H1 (cell line): ENCODE data around the gene MEX3C. TPM values are rescaled to one million over a fixed set of nuclear protein-coding genes. Genes with fewer than 3 reads are reported as not detected.
A peak's percentile ranks its signal among the peaks of the same experiment; 100 is the strongest.

Experiments used
- CTCF ChIA-PET: fragments of 300-600 bp; sonication (Branson Sonifier 250); formaldehyde crosslinking; loops from one replicate; lab custom pipeline; 2021; ENCODE audit not compliant: partially characterized antibody; lab: Charles Lee
- POLR2A ChIA-PET: fragments of 300-600 bp; sonication (Branson Sonifier 250); formaldehyde crosslinking; loops from one replicate; lab custom pipeline; 2021; ENCODE audit warnings: inconsistent platforms; ENCODE audit not compliant: partially characterized antibody; lab: Charles Lee
- DNase-seq, 2 experiments: peaks; one replicate each; pipeline versions ENCODE4 v3.0.0 to v3.0.0-alpha.2; 2010 to 2022; ENCODE audit warnings: low spot score in 2 of 2, low read depth in 1 of 2, mixed read lengths in 1 of 2
- FAIRE-seq: peaks from 2 replicates; lab custom pipeline; 2011; peaks lifted over from hg19 to GRCh38; lab: Jason Lieb, UNC
- H2AFZ ChIP-seq: 2 replicates; pipeline ENCODE4 v1.8.1; 2012; ENCODE audit warnings: low read length, inconsistent platforms
- H2AK5ac ChIP-seq: 2 replicates; pipeline ENCODE4 v1.6.1; 2013; ENCODE audit warnings: low read depth, low read length
- H2BK120ac ChIP-seq: replicated peaks from 2 replicates; pipeline ENCODE3; 2013; ENCODE audit warnings: low read depth, low read length, inconsistent platforms
- H2BK12ac ChIP-seq: 2 replicates; pipeline ENCODE4 v1.6.1; 2013; ENCODE audit warnings: low read depth, low read length
- H2BK15ac ChIP-seq: 2 replicates; pipeline ENCODE4 v1.6.1; 2013; ENCODE audit warnings: low read length
- H2BK20ac ChIP-seq: 2 replicates; pipeline ENCODE4 v1.6.1; 2013; ENCODE audit warnings: low read length
- H2BK5ac ChIP-seq: 2 replicates; pipeline ENCODE4 v1.6.1; 2013; ENCODE audit warnings: low read depth, low read length
- H3K14ac ChIP-seq: 2 replicates; pipeline ENCODE4 v1.6.1; 2013; ENCODE audit warnings: inconsistent platforms; ENCODE audit not compliant: insufficient read length
- H3K18ac ChIP-seq: 2 replicates; pipeline ENCODE4 v1.6.1; 2013; ENCODE audit warnings: low read length; ENCODE audit errors: extremely low read depth
- H3K23ac ChIP-seq: 2 replicates; pipeline ENCODE4 v1.6.1; 2013; ENCODE audit warnings: inconsistent platforms; ENCODE audit not compliant: insufficient read length
- H3K23me2 ChIP-seq: 2 replicates; pipeline ENCODE4 v1.6.1; 2013; ENCODE audit warnings: low read depth, low read length
- H3K27ac ChIP-seq: 2 replicates; pipeline ENCODE4 v1.6.1; 2011; ENCODE audit warnings: low read depth, low read length, inconsistent platforms
- H3K27me3 ChIP-seq, 4 experiments: replicated peaks in 1 of 4; 1 replicate in 1 of 4; 2 replicates in 3 of 4; pipeline versions ENCODE4 v1.6.1 to v1.8.1; 2011 to 2013; ENCODE audit warnings: low read length in 3 of 4, mild to moderate bottlenecking in 3 of 4, inconsistent platforms in 2 of 4, mixed read lengths in 2 of 4, moderate library complexity in 1 of 4; ENCODE audit not compliant: control insufficient read depth in 3 of 4, insufficient read depth in 3 of 4; ENCODE audit errors: extremely low read depth in 1 of 4
- H3K36me3 ChIP-seq, 4 experiments: 2 replicates each; pipeline versions ENCODE4 v1.6.1 to v1.8.1; 2011 to 2013; ENCODE audit warnings: mild to moderate bottlenecking in 4 of 4, low read length in 3 of 4, moderate library complexity in 2 of 4, control low read depth in 1 of 4, inconsistent platforms in 1 of 4; ENCODE audit not compliant: insufficient read depth in 4 of 4, control insufficient read depth in 2 of 4
- H3K4ac ChIP-seq: replicated peaks from 2 replicates; pipeline ENCODE3; 2013; ENCODE audit warnings: low read length, low read depth, mixed read lengths, inconsistent platforms; ENCODE audit not compliant: insufficient read length
- H3K4me1 ChIP-seq, 4 experiments: replicated peaks in 1 of 4; 1 replicate in 1 of 4; 2 replicates in 3 of 4; pipeline versions ENCODE4 v1.6.1 to v1.8.1; 2011 to 2013; ENCODE audit warnings: low read length in 3 of 4, inconsistent platforms in 2 of 4, mixed read lengths in 1 of 4; ENCODE audit not compliant: insufficient read depth in 4 of 4, control insufficient read depth in 3 of 4
- H3K4me2 ChIP-seq, 2 experiments: 2 replicates each; pipeline versions ENCODE4 v1.6.1 to v1.8.1; 2011 to 2013; ENCODE audit warnings: low read depth in 2 of 2, low read length in 2 of 2, control low read depth in 1 of 2, inconsistent platforms in 1 of 2, mild to moderate bottlenecking in 1 of 2; ENCODE audit not compliant: insufficient read depth in 1 of 2
- H3K4me3 ChIP-seq, 4 experiments: fragments of 200-600, 300-600 bp in 1 of 4; sonication (generic), shearing (Covaris generic), sonication (Bioruptor Twin) in 1 of 4; 2 replicates each; pipeline versions ENCODE4 v1.5.1 to v1.8.1; 2011 to 2016; ENCODE audit warnings: low read length in 4 of 4, low read depth in 3 of 4, control low read depth in 2 of 4, inconsistent platforms in 2 of 4, mild to moderate bottlenecking in 2 of 4, mixed read lengths in 1 of 4, moderate library complexity in 1 of 4; ENCODE audit not compliant: insufficient read depth in 2 of 4; ENCODE audit errors: extremely low read depth in 1 of 4
- H3K56ac ChIP-seq: replicated peaks from 2 replicates; pipeline ENCODE3; 2013; ENCODE audit warnings: low read depth, mild to moderate bottlenecking, mixed read lengths, low read length, inconsistent platforms; ENCODE audit not compliant: insufficient read length
- H3K79me1 ChIP-seq: 2 replicates; pipeline ENCODE4 v1.6.1; 2013; ENCODE audit warnings: low read depth, low read length, control low read depth
- H3K79me2 ChIP-seq, 2 experiments: 2 replicates each; pipeline versions ENCODE4 v1.6.1 to v1.8.1; 2012 to 2013; ENCODE audit warnings: low read length in 2 of 2, mild to moderate bottlenecking in 2 of 2, inconsistent platforms in 1 of 2; ENCODE audit not compliant: insufficient read depth in 2 of 2, control insufficient read depth in 1 of 2
- H3K9ac ChIP-seq, 4 experiments: replicated peaks in 1 of 4; 1 replicate in 1 of 4; 2 replicates in 3 of 4; pipeline versions ENCODE4 v1.6.1 to v1.8.1; 2011 to 2013; ENCODE audit warnings: low read depth in 3 of 4, low read length in 3 of 4, control low read depth in 2 of 4, mild to moderate bottlenecking in 2 of 4, moderate library complexity in 2 of 4, inconsistent platforms in 1 of 4; ENCODE audit errors: extremely low read depth in 1 of 4
- H3K9me3 ChIP-seq, 2 experiments: 2 replicates each; pipeline versions ENCODE4 v1.6.1 to v1.8.1; 2012 to 2013; ENCODE audit warnings: mild to moderate bottlenecking in 2 of 2, moderate library complexity in 2 of 2, control low read depth in 1 of 2, inconsistent platforms in 1 of 2, low read depth in 1 of 2, low read length in 1 of 2, mixed read lengths in 1 of 2; ENCODE audit not compliant: insufficient read depth in 2 of 2
- H4K20me1 ChIP-seq, 2 experiments: replicated peaks in 1 of 2; 2 replicates each; pipeline versions ENCODE3 to v1.8.1; 2011 to 2013; ENCODE audit warnings: inconsistent platforms in 2 of 2, low read length in 2 of 2, mild to moderate bottlenecking in 1 of 2; ENCODE audit not compliant: insufficient read depth in 2 of 2, control insufficient read depth in 1 of 2
- H4K5ac ChIP-seq: 2 replicates; pipeline ENCODE4 v1.6.1; 2013; ENCODE audit warnings: low read length, low read depth, mixed read lengths, inconsistent platforms; ENCODE audit not compliant: insufficient read length
- H4K8ac ChIP-seq: 2 replicates; pipeline ENCODE4 v1.8.0; 2013; ENCODE audit warnings: mild to moderate bottlenecking, moderate library complexity, low read length, inconsistent platforms; ENCODE audit not compliant: insufficient read depth; ENCODE audit errors: extremely low read depth
- H4K91ac ChIP-seq: replicated peaks from 2 replicates; pipeline ENCODE3; 2013; ENCODE audit warnings: low read length, mixed read lengths, inconsistent platforms; ENCODE audit not compliant: insufficient read length
- POLR2A ChIP-seq, 2 experiments: IDR thresholded peaks; 1 replicate in 1 of 2; 2 replicates in 1 of 2; pipeline ENCODE4 v1.6.1; 2011; ENCODE audit warnings: low read depth in 2 of 2, low read length in 2 of 2, mild to moderate bottlenecking in 2 of 2; ENCODE audit errors: control extremely low read depth in 1 of 2
- POLR2AphosphoS5 ChIP-seq: IDR thresholded peaks from 2 replicates; pipeline ENCODE4 v1.6.1; 2011; ENCODE audit warnings: low read depth, low read length
- WGBS, 2 experiments: shearing (Covaris generic) in 1 of 2; methylation state at CpG; one replicate each; pipeline versions ENCODE4 v1.1.6 to v1.1.7; 2013 to 2015; ENCODE audit warnings: low lambda C conversion rate in 2 of 2, mixed read lengths in 2 of 2, inconsistent platforms in 1 of 2, low coverage in 1 of 2, missing lambda C conversion rate in 1 of 2; ENCODE audit not compliant: insufficient replicate concordance in 2 of 2, insufficient coverage in 1 of 2, insufficient read length in 1 of 2; ENCODE audit errors: extremely low coverage in 1 of 2, missing lambda C conversion rate in 1 of 2; 5-methylcytosine and 5-hydroxymethylcytosine counted together
- polyA plus RNA-seq, 7 experiments: library from polyadenylated mRNA; depleted of rRNA in 3 of 7; stranded (reverse) in 5 of 7; unstranded in 2 of 7; fragments of >200 nt in 5 of 7; fragments of 200-250 nt in 2 of 7; gene quantifications; 1 replicate in 5 of 7; 2 replicates in 1 of 7; 4 replicates in 1 of 7; pipeline versions ENCODE4 v1.2.1 to v1.2.3, GENCODE V29; 2011 to 2013; ENCODE audit warnings: missing spikeins in 2 of 7, mixed read lengths in 2 of 7
- total RNA-seq: library from RNA; stranded (reverse); fragmentation: NEBNext Ultra II Directional; extraction: Animal tissue kit (Norgen Biotek cat#: 25700); gene quantifications from 2 replicates; pipeline ENCODE4 v1.2.1, GENCODE V29; 2021

The MEX3C gene
- total and polyA plus RNA-seq, 2 of the 8 experiments (the other 6 are each of a cell fraction or from before 2014, with no cell fraction given) = 48.2 to 103 TPM

GRCh38 chr18:51184091-51184457, 13.4 kb downstream of the MEX3C start:
- H2BK5ac ChIP-seq = no peak overlapping the region
- no peak overlapping the region for H3K4me2 ChIP-seq
- H3K23me2 ChIP-seq = no peaks in the 10 kb centered on the region
- POLR2A ChIA-PET = interaction anchor here (1.4 to 13.1 kb wide), 2 partner anchors 11 to 19 kb away, joined by 3 to 128 read pairs; partner anchors contain the start of gene MEX3C
- H3K4me3 ChIP-seq = no peak overlapping the region
- peak; percentile 15; the same call in 1 of the 2 replicates for TF ChIP-seq POLR2AphosphoS5
- TF ChIP-seq POLR2A (IDR thresholded peaks at IDR 0.05; ENCODE audit: control extremely low read depth in 1 of 2, low read depth in 2 of 2, low read length in 2 of 2) = no peak
- TF ChIP-seq, all 59 proteins: peak for 1
- Histone ChIP-seq H4K8ac (no peak overlapping the region), H3K27me3 (no peaks in the 10 kb centered on the region), H4K91ac (no peak overlapping the region), H3K79me2 (peaks cover 43 to 100% of the 10 kb centered on the region in 2 experiments), H3K4me1 (peaks cover 0 to 8% (median 4%) of the 10 kb centered on the region in 4 experiments; a peak in 4 of 7 replicates), H2BK15ac (no peak overlapping the region), H3K4ac (no peak overlapping the region), H3K56ac (no peak overlapping the region), H4K20me1 (peaks cover 22 to 25% of the 10 kb centered on the region in 2 experiments), H3K27ac (no peak overlapping the region), H3K9ac (no peak overlapping the region), H2BK20ac (no peak overlapping the region; the same call in 1 of the 2 replicates), H2BK120ac (no peak overlapping the region), H2AFZ (no peak overlapping the region), H2BK12ac (no peak overlapping the region), H3K14ac (no peak overlapping the region), H4K5ac (no peak overlapping the region), H3K79me1 (peaks cover 10% of the 10 kb centered on the region), H3K23ac (no peak overlapping the region), H3K36me3 (peaks cover 5 to 26% (median 16%) of the 10 kb centered on the region in 4 experiments; a peak in 7 of 8 replicates), H3K18ac (no peak overlapping the region), H3K9me3 (no peaks in the 10 kb centered on the region), H2AK5ac (no peak overlapping the region)
- CTCF ChIA-PET = interaction anchor here (1.1 kb wide), 1 partner anchor 15 kb away, joined by 3 read pairs; no protein-coding TSS in a partner anchor
- 88% methylated on average over 1 of the region's 1 CpG; no CpG with 5 or more reads in 1 of the 2 experiments for WGBS, 2 experiments
- FAIRE-seq = no peak
- no peak for DNase-seq
